HS-5 (cell line): ENCODE data around the gene RIPOR3.
"Not testable (repeated sequence)": the region's sequence is repeated elsewhere in the genome, so short reads cannot be mapped to it uniquely, and the experiment has no call there.

Experiments
- DNase-seq: peaks from one replicate; pipeline ENCODE4 v3.0.0-alpha.2; 2012; ENCODE audit warnings: low read depth

The RIPOR3 gene

DNA sequence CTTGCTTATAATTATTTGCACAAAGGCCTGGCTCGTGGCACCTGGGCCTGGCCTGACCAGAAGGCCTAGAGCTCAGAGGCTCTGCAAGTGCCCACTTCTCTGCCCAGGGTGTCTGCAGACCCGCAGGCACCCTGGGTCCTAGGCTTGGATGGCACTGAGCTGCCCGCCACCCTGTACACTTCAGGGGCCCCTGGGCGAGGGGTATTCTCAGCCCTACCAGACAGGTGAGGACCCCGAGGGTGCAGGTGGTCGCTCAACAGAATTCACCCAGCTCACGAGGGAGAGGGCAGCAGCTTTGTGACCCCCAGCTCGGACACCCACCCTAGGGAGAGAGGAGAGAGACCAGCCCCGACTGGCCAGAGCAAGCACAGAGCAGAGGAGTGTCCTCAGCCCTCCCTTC, 83.9 kb downstream of the RIPOR3 start:
- DNase-seq: no peak

GRCh38 chr20:50605136-50605535, 86.2 kb downstream of the RIPOR3 start:
- no peak for DNase-seq

DNA sequence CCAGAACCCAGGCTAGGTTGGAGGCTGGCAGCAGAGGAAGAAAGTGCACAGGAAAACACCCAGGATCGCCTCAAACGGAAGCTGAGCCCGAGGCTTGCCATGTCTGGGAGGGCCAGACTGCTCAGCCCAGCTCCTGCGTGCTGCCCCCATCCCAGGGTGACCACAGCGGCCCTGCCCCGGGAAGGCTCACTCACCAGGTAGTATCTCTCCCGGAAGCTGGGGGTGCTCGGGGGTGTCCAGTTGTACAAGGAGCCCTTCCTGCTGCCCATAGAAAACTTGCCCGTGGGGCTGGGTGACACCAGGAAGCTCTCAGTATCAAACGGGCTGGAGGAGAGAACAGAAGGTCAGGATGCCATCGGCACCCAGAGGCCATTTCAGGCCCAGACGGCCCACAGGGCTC, 86.9 kb downstream of the RIPOR3 start:
- no peak for DNase-seq

DNA sequence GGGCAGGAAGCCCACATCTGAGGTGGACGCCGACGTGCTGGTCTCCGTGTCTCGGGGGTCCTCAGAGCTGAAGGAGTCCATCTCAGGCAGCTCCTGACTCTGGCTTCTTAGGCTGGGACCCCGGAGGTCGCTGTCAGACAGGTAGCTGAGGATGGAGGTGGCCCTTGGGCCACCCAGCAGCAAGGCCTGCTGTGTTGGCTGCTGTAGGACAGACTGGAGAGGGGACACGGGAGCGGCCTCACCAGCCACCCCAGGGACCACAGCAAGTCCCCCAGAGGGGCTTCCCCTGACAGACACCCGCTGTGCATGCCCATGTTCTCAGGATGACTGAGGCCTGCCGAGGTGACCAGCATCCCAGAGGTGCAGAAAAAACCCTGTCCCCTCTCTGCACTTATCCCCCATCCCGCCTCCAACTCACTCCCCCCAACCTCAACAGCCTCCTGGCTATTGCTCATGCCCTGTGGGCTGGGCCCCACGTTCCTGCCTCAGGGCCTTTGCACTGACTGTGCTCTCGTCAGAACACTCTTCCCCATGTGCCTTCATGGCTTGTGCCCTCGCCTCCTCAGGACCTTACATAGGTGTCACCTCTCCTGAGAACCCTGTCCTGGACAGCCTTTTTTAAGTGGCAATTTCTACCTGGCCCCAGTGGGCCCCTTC, 88.8 kb downstream of the RIPOR3 start:
- DNase-seq: no peak

DNA sequence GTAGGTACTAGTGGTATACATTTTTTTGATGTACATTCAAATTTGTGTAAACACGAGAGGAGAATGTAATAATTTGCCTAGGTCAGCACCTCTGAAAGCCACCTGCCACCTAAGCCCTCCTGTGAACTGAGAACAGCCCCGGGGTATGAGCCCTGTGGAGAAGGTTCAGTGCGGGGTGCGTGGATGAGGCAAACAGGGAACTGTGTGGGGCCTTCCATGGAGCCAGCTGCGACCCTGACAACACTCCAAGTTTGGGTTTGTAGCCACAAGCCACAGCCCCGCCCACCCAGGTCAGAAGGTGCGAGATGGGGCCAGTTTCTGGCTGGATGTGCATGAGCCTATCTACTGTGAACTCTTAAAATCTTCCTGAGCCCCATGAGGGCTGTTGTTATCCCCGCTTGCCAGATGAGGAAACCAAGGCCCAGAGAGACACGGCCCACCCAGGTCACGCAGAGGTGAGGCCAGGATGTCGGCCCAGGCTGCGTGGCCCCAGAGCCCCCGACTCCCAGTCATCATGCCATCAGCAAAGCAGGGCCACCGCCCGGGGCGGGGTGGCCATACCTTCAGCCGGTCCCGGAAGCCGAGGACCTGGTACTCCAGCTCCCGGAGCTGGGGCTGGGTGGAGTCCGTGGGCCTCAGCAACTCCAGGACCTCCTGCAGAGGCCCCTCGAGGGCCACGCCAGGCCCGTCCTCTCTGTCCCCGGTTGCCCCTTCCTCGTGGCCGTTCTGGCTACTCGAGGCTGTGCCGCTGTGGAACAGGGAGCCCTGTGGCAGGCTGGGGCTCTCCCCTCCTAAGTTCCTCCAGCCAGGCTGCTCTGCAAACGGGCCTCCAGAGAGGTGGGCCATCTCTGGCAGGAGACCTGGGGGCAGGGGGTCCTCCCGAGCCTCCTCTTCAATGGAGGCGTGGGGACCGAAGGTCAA, 89.6 kb downstream of the RIPOR3 start:
- DNase-seq: no peak

DNA sequence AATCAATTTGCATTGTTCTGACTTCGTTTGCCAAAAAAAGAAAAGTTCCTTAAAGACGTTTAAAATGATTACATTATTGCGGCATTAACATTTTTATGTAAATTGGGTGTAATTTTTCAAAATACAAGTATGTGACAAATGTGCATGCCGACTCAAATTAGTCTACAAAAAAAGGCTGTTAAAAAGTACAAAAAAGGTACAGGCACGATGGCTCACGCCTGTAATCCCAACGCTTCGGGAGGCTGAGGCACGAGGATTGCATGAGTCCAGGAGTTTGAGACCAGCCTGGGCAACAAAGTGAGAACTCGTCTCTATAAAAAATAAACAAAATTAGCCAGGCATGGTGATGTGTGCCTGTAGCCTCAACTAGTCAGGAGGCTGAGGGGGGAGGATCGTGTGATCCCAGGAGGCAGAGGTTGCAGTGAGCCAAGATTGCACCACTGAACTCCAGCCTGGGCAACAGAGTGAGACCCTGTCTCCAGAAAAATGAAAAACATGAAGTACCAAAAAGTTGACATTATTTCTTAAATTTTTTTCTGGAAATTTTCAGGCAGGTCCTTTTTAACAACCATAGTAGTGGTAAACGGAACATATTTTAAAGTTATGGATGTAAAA, 91.0 kb downstream of the RIPOR3 start:
- no peak for DNase-seq

- DNase-seq: not testable (repeated sequence)
Measured at GRCh38 chr20:50598768-50599167, 92.6 kb downstream of the RIPOR3 start.

- DNase-seq: no peak
Measured at GRCh38 chr20:50598074-50598473, 93.3 kb downstream of the RIPOR3 start.

DNA sequence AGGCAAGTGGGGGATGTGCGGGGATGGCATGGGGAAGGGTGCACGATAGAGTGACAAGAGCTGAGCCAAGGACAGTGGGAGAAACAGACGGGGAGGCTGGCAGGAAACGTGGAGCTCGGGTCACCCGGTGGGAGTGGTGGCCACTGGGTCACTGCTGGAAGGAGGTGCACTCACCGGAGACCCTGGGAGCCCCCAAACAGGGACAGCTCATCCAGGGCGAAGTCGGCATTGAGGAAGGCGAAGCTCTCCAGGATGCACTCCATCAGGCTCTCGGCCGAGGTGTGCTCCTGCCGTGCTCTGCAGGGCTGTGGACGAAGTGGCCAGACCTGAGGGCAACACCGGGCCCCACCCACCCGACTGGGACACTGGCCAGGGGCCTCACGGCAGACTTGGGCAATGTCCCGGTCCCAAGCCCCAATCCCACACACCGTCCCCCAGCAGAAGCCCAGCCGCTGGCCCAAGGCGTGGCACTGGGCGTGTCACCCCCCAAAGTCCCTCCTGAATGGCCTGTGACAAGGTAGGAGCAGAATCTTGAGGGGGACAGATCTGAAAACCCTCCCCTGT, 93.9 kb downstream of the RIPOR3 start:
- no peak for DNase-seq

- no peak for DNase-seq
Measured at GRCh38 chr20:50596694-50597021, 94.7 kb downstream of the RIPOR3 start.

- no peak for DNase-seq
Measured at GRCh38 chr20:50595988-50596693, 95.2 kb downstream of the RIPOR3 start.

DNA sequence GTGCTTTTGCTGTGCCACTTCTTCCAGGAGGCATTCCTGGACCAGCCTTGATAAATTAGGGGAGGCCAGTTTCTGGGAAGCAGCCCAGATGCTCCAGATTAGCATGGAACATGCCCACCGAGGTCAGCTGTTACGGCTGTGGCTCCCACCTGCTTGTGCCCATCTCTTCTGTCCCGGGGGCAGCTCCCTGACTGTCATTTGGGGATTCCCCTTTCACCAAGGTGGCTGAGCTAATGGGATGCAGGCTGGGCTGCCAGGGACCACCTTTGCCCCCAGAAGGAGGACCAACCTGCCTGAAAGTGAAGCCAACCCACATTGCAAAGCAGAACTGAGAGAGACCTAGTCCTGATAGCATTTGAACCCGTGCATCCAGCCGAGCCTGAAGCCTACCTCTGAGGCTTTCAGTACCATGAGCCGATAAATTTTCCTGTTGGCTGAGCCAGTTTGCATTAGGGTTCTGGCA, 95.9 kb downstream of the RIPOR3 start:
- DNase-seq: no peak

- DNase-seq: no peak
Measured at GRCh38 chr20:50594591-50595432, 96.5 kb downstream of the RIPOR3 start.

DNA sequence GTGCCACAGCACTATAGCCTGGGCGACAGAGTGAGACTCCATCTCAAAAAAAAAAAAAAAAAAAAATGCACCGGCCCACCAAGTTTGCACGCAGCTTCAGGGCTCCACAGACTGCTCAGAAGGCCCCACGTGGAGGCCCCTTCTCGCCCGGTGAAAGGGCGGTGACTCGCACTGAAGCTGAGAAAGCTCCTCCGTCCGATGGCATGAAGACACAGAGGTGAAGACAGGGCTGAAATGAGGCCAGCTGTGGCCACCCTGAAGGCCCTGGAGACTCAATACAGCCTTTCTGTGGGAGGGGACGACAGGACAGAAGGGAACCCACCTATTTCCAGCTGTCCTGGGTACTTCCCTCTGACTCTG, 97.1 kb downstream of the RIPOR3 start:
- no peak for DNase-seq

DNA sequence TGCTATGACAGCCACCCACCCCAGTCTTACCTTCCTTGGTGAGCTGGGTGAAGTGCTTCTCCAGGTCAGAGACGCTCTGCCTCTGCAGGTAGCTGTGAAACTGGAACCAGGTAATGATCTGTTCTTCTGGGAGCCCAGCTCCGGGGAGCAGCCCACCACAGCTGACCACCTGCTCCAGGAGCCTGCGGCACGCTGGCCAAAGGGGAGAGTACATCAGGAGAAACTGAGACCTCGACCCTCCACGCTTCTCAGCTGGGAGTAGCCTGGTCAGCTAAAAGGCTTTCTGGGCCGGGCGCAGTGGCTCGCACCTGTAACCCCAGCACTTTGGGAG, 98.4 kb downstream of the RIPOR3 start:
- DNase-seq: no peak

- DNase-seq: no peak
Measured at GRCh38 chr20:50592282-50593004, 98.9 kb downstream of the RIPOR3 start.

DNA sequence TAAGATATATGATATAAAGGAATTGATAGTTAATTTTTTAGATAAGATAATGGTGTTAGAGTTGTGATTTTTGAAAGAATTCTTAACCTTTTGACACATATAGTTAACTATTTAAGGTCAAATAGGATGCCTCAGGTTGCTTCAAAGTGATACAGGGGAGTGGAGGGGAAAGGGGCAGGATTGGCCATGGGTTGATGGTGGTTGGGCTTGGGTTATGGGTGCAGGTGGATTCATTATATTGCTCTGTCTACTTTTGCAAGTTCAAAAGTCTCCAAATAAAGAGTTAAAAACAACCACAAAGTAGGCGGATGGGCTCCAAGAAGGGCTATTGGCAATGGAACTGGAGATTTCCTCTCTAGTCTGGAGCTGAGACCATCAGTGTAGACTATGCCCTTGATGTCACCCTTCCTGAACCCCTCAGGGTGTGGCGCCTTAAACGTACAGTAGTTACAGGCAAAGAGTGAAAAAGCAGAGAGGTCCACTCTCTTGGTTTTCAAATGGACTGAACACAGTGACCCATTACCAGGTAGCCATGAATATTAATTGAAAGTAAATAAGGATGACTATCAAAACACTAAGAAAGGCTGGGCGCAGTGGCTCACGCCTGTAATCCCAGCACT, 100.0 kb downstream of the RIPOR3 start:
- DNase-seq: no peak

- no peak for DNase-seq
Measured at GRCh38 chr20:50590348-50590664, 101.0 kb downstream of the RIPOR3 start.

DNA sequence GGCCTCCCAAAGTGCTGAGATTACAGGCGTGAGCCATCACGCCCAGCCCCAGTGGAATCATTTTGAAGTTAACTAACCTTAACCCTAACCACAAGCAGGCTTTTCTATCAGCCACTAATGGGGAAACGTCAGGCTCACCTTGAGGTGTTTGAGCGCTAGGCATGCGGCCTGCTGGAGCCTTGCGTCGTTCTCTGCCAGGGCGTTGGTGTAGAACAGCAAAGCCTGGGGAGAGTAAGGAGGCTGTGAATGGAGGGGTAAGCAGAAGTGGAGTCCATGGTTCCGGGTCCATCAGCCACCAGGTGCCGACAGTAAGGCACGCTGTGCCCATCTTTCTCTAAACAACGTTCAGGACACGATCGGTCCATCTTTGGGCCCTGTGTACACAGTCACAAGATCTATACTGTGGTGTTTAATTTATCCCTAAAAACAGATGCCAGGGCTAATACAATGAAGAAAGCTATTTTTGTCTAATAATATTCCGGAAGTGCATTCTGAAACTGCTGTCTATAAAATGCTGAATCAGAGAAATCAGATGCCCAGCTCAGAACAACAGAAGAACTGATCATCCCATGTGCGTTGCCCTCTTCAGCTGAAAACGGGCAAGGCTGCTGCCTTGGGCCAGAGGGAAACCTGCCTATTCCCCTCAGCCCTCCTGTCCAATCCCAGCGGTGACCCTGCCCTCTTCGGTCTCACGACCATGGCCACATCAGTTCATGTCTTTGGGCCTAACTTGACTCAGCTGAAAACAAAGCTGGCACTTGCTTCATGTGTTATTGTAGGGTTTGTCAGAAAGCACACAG, 101.6 kb downstream of the RIPOR3 start:
- no peak for DNase-seq
